ENCODE measurements around the gene SLC25A45.

DNA sequence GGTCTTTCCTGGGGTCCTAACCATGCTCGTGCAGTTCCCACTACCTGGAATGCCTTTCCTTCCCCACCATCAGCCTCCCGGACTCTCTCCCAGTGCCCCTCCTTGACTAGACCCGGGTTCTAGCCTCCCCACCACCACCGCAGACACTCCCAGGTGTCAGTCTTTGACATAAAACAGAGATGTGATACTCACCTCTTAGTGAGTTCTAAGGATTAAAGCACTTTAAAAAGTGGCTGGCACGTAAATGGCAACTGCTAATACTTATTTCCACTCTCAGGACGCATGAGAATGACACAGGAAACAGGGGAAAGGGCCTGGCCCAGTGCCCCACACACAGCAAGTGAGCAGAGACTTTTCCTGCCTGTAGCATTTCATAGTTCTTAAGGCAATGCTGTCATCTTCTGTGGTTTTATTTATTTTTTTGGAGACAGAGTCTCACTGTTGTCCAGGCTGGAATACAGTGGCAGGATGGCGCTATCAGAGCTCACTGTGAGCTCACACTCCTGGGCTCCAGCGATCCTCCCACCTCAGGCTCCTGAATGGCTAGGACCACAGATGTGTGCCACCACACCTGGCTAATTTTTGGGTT, 1.9 kb upstream of the SLC25A45 start:
- TF ChIP-seq, protein P1, sequence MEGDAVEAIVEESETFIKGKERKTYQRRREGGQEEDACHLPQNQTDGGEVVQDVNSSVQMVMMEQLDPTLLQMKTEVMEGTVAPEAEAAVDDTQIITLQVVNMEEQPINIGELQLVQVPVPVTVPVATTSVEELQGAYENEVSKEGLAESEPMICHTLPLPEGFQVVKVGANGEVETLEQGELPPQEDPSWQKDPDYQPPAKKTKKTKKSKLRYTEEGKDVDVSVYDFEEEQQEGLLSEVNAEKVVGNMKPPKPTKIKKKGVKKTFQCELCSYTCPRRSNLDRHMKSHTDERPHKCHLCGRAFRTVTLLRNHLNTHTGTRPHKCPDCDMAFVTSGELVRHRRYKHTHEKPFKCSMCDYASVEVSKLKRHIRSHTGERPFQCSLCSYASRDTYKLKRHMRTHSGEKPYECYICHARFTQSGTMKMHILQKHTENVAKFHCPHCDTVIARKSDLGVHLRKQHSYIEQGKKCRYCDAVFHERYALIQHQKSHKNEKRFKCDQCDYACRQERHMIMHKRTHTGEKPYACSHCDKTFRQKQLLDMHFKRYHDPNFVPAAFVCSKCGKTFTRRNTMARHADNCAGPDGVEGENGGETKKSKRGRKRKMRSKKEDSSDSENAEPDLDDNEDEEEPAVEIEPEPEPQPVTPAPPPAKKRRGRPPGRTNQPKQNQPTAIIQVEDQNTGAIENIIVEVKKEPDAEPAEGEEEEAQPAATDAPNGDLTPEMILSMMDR (conservative IDR thresholded peaks at IDR 0.05; ENCODE audit: low read length): no peak
- no peak for TF ChIP-seq EZH2phosphoT487 (IDR thresholded peaks at IDR 0.05; ENCODE audit: borderline replicate concordance)
